NAMALWA (cell line): ENCODE data around the gene AMDHD1.
A peak's percentile ranks its signal among the peaks of the same experiment; 100 is the strongest.

Experiments used
- DNase-seq: peaks from one replicate; pipeline ENCODE4 v3.0.0-alpha.2; 2015; ENCODE audit warnings: low spot score

The AMDHD1 gene

GRCh38 chr12:95996034-95996658 lies 53.0 kb downstream of the AMDHD1 start, which contains the start of gene HAL:
Gene HAL, minus strand, starts transcription at chr12:95996344. Its CDS starts 434 bp downstream, at chr12:95995910.
- no peak for DNase-seq

- DNase-seq, result no peak
Observed at GRCh38 chr12:95997276-95997675, 54.1 kb downstream of the AMDHD1 start.

GRCh38 chr12:95997911-95998510 lies 54.9 kb downstream of the AMDHD1 start:
- DNase-seq, result no peak

- DNase-seq, result peak; percentile 84
Observed at GRCh38 chr12:95998611-95999286, 55.6 kb downstream of the AMDHD1 start.

DNA sequence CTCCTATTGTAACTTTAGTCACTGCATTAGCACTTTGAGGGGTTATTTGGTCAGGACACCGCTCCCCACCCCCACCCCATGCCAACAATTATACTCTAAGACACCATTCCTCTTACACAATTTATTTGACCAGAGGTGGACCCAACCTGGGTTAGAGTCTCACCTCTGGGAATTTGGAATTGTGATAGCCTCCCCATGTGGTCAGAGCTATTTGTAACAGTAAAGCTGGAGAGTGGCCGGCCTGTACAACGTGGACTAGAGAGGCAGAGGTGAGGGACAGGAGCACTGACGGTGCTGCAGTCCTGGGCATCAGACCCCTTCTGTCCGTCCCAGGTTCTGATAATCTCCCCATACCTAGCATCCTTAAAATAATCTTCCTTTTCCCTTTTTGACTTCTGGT lies 56.4 kb downstream of the AMDHD1 start:
- DNase-seq, result no peak

DNA sequence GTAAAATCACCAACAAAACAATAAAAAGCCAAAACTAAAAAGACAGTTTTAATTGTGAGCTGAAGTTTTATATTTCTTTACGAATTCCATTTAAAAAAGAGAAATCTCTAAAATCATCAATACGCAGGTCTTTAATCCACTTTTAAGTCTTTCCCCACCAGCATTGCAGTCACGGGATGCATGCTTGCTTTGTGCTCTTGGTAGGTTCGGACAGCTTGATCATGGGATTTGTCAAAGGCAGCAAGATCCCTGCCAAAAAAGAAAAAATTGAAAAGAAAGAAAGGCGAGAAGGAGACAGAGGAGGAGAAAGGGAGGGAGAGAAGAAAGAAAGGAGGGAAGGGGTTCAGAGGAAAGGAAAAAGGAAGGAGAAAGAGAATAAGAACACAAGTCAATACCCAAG lies 57.7 kb downstream of the AMDHD1 start:
- DNase-seq, result no peak

DNA sequence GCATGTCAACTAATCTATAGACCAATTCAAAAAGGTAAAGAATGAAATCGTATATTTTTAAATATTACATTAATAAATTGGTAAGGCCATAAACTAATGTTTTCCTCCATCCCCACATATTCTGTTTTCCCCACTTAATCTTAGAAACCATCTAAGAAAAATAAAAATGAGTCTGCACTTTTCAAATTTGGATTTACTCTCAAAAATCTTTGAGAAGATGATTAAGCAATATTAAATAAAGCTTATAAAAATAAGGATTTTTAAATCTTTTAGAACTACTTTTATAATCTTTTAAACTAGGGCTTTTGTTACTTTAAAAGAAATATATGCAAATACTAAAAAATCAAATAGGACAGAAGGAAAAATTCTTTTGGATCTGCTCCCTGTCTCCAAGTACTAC lies 63.6 kb downstream of the AMDHD1 start:
- DNase-seq, result no peak

DNA sequence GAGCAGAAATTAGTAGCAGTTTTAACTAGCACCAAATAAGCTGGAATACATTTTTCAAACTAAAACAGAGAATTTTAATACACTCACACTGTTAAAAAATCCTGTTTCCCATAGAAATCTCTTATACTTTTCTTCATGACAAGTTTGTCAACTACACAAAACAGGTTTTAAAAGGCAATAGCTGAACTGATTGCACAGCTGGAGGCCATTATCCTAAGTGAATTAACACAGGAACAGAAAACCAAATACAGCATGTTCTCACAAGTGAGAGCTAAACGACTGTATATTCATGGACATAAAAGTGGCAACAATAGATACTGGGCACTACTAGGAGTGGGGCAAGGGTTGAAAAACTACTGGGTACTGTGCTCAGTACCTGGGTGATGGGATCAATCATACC lies 64.6 kb downstream of the AMDHD1 start:
- DNase-seq, result no peak

DNA sequence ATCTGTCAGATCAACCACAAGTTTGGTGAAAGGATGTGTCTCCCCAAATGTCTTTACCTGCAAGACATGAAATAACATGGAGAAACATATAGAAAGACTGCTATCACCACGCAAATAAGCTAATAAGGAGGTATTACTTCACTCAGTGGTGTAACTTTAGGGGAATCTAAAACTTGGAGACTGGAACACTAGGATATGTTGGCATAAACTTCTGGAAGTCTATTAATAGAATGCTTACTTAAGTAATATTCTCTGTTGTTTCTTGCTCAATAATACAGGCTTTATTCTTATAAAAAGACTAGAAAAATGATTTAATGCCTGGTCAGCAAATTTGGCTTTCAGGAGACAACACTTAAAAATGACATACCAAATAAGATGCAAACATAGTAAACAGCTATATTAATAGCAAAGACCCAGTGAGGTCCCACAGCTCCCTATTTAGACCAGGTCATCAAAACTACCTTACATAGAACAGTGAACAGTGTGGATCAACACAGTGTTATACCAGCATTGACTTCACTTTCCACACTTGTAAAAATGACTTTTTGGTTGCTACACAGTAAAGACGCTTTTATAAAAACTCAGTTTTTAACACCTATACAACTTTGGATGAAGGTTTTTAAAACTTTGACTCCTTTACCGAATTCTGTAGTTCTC lies 71.9 kb downstream of the AMDHD1 start:
- no peak for DNase-seq

DNA sequence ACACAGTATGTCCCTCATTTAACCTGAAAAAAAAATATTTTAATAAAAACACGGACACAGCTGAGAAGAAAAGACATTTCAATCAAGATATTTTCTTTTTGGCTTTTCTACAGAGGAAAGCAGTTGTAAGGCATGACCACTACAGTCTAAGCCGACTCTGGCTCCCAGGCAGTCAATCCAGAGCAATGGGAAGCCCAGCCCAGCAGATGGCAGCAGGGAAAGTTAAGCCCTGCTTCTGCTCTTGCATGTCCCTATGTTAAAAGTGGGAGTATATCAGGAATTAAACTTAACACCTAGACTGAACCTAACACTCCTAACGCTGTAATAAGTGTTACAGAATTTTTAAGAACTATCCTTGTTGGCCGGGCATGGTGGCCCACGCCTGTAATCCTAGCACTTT lies 72.5 kb downstream of the AMDHD1 start:
- DNase-seq, result no peak
